ENCODE results near the gene P2RX6.
A peak's percentile ranks its signal among the peaks of the same experiment; 100 is the strongest.
"Not testable (repeated sequence)": the region's sequence is repeated elsewhere in the genome, so short reads cannot be mapped to it uniquely, and the experiment has no call there.

Gene P2RX6

GRCh38 chr22:21014726-21015465, at the start of gene P2RX6:
TSS of gene P2RX6 (plus strand) at chr22:21015165. CDS start at chr22:21015175, 10 bp downstream.
- Histone ChIP-seq H3K4me3 (peak within 1 kb of the TSS; percentile 24 to 40 (median 29)), H3K27ac (peak within 1 kb of the TSS in 12 of 21 experiments; percentile 9 to 69 (median 38))

DNA sequence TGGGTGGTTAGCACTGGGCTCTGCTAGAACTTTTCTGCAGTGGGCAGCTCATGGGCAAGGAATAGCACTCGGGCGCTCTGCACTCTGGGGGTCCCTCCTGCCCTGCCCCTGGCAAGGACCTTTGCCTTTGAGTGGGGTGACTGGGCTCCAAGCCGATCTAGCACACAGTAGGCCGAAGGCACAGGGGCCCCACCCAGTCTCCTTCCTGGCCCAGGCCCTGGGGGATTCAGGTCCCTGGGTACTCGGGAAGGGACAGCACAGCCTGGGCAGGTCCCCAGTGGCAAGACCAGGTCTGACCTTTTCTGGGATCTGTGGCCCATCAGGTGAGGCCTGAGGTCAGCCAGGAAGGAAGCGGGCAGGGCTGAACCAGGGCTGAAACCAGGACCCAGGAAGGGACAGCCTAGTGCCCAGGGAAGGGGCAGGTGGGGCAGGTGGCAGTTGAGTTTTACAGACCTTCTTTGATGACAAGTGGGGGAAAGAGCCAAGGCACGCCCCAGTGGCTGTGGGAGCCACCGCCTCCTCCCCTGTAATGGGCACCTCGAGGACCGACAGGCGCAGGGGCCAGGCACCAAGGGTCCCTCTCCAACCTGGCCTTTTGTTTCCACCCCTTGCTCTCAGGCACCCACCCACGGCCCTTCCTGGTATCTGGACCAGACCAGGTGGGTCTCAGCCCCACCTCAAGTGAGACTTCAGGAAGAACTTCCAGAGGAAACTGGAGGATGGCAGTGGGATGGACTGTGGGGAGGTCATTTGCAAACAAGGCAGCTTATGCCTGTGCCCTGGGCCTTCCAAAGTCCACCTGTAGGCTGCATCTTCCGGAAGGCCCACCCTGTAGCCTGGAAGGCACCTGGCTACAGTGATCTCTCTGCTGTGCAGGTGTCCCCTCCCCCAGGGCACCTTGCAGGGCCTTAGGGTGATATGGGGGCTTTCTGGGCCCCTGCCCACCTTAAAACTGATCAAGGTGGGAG, 48.8 kb upstream of the P2RX6 start:
- no peak overlapping the region for H3K4me3 ChIP-seq
- H3K27ac ChIP-seq: no peak overlapping the region

GRCh38 chr22:20966883-20967696, 47.9 kb upstream of the P2RX6 start, which contains the start of gene AIFM3:
TSS of gene AIFM3 (plus strand) at chr22:20967255. CDS start at chr22:20967945, 690 bp downstream.
- no peak within 1 kb of the TSS for H3K4me3 ChIP-seq
- H3K27ac ChIP-seq: peak within 1 kb of the TSS in 1 of 21 experiments; percentile 37

- Histone ChIP-seq H3K27ac (no peak overlapping the region), H3K4me3 (no peak overlapping the region)
Measured at GRCh38 chr22:20967697-20968211, 47.2 kb upstream of the P2RX6 start.

- Histone ChIP-seq H3K4me3 (no peak overlapping the region), H3K27ac (peak overlapping the region in 1 of 21 experiments; percentile 37)
Measured at GRCh38 chr22:20968281-20968977, 46.5 kb upstream of the P2RX6 start.

DNA sequence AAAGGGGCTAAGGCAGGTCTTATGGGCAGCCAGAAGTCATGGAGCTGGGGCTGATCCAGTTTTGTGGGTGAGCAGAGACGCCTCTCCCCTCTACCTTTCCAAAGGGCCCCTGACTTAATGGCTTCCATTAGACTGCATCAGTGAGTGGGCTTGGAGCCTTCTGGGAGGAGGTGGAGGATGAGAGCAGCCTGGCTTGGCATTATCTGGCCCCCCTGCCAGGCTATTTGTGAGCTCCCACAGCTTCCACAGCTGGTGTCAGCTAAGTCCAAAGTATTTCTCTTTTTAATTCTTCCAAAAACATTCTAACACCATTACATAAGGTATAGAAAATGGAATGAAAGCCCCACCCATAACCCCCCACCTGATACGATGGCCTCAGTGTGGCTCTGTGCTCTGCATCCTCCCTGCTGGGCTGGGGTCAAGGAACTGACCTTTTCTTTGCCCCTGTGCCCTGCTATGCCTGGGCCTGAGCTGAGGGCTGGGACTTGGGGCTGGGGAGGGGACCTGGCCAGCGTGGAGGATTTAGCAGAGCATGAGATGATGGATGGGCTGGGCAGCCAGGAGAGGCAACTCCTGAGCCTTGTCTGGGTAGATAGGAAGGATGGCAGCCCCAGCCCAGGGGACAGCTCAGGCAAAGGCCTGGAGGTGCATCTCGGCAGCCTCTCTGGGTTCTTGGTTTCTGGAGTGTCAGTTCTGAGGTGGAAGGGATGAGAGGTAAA, 43.9 kb upstream of the P2RX6 start:
- no peak overlapping the region for H3K27ac ChIP-seq
- no peak overlapping the region for H3K4me3 ChIP-seq

DNA sequence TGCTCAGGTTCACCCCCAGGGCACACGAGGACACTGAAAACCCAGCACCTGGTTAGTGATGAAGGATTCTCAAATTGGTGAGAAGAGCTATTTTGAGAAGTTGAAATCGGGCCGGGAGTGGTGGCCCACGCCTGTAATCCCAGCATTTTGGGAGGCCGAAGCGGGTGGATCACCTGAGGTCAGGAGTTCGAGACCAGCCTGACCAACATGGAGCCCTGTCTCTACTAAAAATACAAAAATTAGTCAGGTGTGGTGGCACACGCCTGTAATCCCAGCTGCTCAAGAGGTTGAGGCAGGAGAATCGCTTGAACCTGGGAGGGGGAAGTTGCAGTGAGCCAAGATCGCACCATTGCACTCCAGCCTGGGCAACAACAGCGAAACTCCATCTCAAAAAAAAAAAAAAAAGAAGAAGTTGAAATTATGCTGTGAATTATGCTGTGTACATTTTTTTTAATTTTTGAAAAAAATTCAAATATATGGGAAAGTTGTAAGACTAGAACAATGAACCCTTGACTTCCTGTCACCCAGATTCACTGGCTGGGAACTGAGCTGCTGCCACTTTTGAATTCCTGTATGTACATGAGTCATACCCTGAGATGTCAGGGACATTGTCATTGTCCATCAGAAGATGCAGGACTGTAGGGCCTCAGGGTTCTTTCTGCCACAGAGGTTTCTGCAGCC, 42.8 kb upstream of the P2RX6 start:
- H3K27ac ChIP-seq, H3K4me3 ChIP-seq: not testable (repeated sequence)

DNA sequence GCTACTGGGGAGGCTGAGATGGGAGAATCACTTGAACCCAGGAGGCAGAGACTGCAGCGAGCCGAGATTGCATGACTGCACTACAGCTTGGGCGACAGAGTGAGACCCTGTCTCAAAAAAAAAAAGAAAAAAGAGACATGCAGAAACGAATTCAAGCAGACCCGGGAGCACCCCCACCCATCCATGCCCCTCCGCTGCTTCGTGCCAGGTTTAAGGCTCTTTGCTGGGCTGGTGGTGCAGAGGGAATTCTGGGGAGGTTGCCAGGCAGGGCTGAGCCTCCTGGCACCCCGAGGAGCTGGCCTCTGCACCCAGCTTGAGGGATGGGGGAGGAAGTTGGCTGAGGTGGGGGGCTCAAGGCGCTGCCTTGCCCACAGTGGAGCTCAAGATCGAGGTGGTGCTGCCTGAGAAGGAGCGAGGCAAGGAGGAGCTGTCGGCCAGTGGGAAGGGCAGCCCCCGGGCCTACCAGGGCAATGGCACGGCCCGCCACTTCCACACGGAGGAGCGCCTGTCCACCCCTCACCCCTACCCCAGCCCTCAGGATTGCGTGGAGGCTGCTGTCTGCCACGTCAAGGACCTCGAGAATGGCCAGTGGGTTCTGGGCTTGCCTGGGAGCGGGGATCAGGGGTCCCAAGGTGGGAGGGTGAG, 41.9 kb upstream of the P2RX6 start:
- Histone ChIP-seq H3K4me3 (no peak overlapping the region), H3K27ac (no peak overlapping the region)

DNA sequence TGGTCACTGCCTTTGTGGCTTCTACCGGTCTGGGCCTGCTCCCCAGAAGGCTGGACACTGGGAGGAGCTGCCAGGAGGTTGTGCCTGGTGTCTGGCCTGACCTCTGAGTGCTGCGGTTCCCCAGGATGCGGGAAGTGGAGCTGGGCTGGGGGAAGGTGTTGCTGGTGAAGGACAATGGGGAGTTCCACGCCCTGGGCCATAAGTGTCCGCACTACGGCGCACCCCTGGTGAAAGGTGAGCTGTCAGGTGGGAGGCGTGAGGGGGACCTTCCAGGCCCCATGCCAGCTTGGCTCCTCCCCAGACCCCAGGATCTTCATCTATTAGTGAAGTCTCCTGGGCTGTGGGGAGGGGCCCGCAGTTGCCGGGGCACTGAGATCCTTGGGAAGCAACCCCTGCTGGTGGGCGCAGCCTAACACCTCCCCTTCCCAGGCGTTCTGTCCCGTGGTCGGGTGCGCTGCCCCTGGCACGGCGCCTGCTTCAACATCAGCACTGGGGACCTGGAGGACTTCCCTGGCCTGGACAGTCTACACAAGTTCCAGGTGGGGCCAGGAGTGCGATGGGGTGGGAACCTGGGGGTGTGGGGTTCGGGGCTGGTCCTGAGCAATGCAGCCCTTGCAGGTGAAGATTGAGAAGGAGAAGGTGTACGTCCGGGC, 41.2 kb upstream of the P2RX6 start:
- no peak overlapping the region for H3K4me3 ChIP-seq

DNA sequence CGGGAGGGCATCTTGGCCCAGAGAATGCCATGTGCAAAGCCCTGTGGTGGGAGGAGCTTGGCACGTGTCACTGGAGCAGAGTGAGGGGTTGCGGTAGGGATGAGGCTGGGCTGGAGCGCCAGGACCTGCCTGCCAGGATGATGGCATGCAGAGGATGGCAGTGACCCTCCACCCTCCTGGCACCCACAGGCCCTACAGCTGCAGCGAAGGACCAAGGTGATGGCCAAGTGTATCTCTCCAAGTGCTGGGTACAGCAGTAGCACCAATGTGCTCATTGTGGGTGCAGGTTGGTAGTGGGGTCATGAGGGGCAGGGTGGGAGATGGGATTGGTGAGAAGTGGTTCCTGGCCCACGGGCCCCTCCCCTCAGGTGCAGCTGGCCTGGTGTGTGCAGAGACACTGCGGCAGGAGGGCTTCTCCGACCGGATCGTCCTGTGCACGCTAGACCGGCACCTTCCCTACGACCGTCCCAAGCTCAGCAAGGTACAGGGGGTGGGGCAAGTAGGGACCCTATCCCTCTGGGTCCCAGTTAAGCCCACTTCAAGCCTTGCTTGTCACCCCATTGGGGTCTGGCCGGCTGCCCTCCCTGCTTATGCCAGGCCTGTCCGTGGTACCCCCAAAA, 40.5 kb upstream of the P2RX6 start:
- H3K4me3 ChIP-seq: no peak overlapping the region
- H3K27ac ChIP-seq: no peak overlapping the region

More for the DNA sequence above, 41.2 kb upstream of the P2RX6 start:
- H3K27ac ChIP-seq: no peak overlapping the region

- Histone ChIP-seq H3K4me3 (no peak overlapping the region), H3K27ac (no peak overlapping the region)
Measured at GRCh38 chr22:20975541-20976290, 39.2 kb upstream of the P2RX6 start.

DNA sequence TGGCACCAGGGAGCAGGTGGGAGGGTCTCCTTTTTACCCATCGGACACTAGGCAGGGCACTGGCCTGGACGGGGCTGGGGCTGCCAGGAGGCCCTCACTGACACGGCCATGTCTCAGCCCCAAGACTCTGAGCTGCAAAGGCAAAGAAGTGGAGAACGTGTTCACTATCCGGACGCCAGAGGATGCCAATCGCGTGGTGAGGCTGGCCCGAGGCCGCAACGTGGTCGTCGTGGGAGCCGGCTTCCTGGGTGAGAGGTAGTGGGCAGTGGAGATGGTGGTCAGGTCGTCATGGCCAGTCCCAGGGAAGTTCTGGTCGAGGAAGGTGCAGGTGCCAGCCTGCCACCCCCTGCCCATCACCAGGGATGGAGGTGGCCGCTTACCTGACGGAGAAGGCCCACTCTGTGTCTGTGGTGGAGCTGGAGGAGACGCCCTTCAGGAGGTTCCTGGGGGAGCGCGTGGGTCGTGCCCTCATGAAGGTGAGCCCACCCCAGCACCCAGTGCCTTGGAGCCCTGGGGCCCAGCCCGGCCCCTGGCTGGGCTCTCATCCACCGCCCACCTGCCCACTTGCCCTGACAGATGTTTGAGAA, 38.6 kb upstream of the P2RX6 start:
- Histone ChIP-seq H3K27ac (no peak overlapping the region), H3K4me3 (no peak overlapping the region)

DNA sequence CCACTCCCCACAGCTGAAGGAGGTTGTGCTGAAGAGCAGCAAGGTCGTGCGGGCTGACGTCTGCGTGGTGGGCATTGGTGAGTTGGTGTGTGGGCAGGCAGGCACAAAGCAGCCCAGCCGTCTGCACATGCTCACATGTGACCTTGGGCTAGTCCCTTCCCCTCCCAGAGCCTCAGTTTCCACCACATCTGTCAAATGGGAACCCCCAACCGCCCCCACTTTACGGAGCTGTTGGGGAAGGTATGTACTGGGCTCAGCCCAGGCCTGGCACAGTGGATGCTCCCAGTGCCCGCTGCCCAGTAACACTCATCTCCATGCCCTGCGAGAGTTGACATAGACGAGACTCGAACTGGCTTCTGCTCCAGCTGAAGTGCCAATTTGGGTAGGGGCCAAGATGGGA, 37.9 kb upstream of the P2RX6 start:
- Histone ChIP-seq H3K27ac (no peak overlapping the region), H3K4me3 (no peak overlapping the region)

DNA sequence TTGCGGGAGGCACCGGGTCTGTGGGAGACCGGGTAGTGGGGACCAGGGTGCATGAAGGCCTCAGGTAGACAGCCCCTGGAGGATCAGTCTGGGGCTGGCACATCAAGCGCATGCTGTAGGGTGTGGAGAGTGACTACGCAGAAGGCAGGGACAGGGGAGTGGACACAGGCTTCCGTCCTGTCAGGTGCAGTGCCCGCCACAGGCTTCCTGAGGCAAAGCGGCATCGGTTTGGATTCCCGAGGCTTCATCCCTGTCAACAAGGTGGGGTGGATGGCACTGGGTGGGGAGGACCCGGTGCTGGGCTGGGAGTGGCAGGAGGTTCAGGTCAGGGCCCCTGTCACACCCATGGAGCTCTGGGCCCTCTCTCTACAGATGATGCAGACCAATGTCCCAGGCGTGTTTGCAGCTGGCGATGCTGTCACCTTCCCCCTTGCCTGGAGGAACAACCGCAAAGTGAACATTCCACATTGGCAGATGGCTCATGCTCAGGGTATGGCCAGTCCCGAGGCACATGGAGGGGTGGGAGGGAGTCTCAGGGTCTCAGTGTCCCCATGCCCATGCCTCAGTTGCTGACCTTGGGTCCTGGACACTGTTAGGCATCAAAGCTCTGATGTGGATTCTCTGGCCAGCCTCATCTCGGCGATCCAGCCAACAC, 37.3 kb upstream of the P2RX6 start:
- no peak overlapping the region for H3K4me3 ChIP-seq
- H3K27ac ChIP-seq: no peak overlapping the region

DNA sequence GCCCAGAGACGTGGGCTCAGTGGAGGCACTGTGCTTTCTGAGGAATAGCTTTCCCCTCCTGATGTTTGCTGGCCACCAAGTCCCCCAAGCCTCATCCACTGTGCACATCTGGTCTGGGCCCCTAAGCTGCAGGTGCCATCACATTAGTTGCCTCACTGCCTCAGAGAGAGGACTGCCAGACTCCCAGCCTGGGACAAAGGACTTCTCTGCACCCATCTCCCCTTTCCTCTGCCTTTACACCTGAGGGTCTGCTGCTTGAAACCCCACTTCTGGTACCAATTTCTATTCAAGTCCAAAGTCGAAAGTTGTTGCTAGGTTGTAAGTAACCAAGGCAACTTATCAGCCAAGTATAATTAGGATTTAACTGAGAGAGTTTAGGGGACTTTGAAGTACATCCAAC, 36.5 kb upstream of the P2RX6 start:
- Histone ChIP-seq H3K4me3 (no peak overlapping the region), H3K27ac (no peak overlapping the region)

All from skin epidermis (tissue), 12 donors.